ENCODE results near the gene FYB1.

FYB1 gene

DNA sequence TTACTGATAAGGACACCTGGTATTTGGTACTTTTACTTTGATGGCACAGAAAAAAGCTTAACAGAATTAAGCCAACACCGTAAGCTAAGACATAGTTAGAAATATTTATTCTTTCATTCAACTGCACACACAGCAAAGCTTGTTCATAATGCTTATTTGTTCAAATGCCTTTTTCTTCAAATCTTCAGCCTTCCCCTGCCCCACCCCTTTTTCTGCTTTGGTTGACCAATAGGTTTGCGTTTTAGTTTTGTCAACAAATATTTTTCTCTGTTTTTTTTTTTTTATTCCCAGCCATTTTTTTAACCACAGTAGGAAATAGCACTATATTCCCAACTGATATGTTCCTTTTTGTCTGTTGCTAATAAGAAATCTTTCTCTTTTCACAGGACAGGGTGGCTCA, 140.2 kb downstream of the FYB1 start:
- no peak for DNase-seq

DNA sequence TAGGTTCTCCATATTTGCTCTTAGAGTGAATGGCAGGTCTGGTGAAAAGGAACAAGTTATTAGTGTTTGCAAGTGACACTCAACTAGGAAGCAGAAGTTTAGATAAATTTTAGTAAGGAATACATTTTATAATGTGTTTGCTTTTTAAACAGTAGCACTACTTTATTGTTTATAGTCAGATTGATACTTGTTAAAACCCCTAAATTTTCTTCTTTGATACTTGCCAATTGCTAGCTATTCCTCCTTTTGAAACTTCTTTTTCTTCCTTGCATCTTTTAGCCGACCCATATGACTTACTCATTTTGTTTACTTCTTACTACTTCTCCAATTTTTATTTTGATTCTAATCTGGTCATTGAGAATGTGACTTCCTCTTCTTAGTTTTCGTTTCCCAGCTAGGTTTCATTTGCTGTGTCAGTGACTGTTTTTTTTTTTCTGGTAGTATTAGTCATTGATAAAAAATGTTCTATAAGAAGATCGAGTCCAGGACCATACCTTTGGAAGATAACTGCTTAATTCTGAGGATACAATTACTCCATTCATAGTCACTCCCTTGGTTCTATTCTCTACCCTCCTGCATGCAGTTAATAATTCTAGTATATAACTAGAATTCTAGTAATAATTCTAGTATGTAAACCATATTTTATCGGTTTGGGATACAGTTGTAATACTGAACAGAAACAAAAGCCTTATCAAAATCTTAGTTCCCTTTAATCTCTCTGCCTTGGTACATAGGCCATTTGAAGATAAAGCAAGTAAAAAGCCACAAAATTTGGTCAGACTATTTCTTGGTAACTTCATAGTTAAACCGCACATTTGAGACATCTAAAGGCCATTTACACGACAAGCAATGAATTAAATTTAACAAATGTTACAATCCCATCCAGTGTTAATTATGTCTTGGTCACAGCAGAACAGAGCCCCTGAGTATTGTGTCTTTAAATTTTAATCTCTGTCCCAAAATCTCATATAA, 142.3 kb downstream of the FYB1 start:
- no peak for DNase-seq

DNA sequence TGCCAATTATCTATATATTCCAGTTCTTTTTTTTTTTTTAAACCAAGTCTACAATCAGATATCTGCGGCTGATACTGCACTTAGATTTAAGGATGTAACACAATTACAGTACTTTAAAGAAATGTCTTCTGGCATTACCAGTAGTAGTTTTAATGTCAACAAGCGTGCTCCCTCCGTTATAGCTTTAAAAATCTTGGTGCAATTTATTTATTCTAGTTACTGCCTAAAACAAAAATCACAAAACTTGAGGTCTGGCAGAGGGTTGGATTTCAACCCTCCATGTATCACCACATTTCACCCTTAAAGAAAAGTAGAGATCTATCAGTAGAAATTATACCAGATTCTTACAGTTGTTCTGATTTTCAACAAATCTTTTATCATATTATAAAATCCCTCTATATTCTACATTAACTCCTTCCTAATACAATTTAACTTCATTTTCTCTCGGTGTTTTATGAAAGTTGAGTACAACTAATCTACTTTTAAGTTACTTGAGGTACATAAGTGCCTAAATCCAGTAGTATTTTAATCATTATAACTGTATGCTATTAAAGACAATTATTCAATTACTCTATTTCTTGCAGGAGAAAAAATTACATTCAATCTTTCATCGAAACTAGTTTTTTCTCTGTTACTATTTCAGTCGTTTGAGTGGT, 143.1 kb downstream of the FYB1 start:
- no peak for DNase-seq

DNA sequence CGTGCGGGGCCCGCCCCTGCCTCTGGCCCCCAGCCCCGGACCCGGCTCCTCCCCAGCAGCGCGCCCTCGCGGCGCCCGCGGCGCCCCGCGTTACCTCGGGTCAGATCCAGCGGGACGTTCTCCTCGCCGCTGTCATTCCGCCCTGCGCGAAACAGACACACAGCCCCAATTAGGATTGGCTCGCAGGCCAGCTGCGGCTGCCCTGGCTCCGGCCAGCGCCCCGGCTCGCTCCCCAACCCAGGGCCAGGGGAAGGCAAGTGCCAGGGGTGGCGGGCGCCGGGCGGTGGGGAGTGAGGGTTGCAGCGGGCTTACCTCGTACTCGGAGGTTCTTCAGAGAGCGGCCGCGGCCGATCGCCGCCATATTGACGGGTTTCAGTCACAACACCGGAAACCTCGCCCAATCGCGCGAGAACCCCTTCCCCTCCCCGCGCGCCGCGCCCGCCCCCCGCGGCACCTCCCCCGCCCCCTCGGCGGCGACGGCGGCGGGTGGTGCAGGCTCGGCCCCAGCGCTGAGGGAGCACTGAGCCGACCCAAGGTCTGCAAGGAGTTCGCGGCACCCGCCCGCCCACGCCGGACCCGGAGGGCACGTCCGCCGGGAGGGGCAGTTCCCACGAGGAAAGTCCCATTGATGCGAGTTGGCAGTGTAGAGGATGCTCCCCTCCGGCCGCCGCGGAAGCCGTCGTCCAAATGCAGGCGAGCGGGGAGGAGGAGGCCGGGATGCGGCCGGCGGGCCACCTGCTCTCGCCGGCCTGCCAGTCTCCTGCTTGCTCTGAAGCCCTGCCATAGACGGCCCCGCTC, 145.1 kb downstream of the FYB1 start, which contains the start of gene RICTOR:
RICTOR (minus strand) TSS at position 383 of the 798 bp plus-strand sequence; CDS start at position 361, 22 bp downstream.
- peak; percentile 47 to 96 (median 88) for DNase-seq

DNA sequence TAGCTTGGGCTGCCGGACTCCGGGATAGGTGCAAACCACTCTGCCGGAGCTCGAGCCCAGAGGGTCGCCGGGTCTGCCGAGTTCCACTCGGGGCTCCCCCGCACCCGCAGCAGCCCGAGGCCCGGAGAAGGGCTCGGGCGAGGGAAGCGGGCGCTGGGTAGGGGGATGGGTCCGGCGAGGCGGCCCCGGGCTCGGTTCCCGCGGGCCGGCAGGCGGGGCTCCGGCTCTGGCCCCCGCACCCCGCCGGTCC, 145.7 kb downstream of the FYB1 start:
- DNase-seq = peak in 3 of 14 donors; percentile 75 to 85 (median 83)

GRCh38 chr5:39072925-39073766, 146.2 kb downstream of the FYB1 start:
- DNase-seq = peak in 13 of 14 donors; percentile 48 to 83 (median 70)

- no peak for DNase-seq
These were observed 151.3 kb downstream of the FYB1 start for GRCh38 chr5:39068099-39068498.

DNA sequence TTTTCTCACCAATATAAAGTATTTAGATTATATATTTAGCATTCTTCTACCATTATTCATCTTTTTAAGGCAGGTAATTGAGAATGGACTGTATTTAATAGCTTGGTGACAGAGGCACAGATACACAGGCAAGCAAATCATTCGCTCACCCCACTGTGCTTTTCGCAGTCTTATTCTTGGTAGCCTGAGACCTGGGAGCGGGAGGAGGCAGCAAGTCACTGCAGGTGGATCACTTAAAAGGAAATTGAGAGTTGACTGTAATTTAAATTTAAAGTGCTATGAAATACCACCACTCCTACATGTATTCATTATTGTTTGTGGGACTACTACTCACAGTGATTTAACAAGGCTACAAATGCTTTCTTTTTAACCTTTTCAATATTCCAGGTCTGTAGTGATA, 154.9 kb downstream of the FYB1 start:
- DNase-seq = no peak

DNA sequence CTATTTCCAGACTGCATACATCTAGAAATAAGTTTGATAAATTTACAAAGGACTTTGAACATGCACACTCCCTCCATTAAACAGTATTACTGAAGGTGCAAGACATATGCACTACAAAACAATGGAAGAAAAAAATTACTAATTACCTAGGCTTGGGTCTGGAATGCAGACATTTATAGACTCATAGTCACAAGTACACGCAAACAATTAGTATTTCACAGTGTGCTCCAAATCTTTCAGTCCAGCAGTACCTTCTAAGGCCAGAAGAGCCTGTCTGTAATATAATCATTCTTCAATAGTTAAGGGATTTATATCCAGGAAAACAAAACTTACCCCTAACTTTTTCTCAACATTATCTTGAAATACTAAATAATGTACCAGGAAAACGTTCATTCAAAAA, 156.3 kb downstream of the FYB1 start:
- no peak for DNase-seq

- no peak for DNase-seq
These were observed 156.8 kb downstream of the FYB1 start for GRCh38 chr5:39062530-39062929.

GRCh38 chr5:39062104-39062503, 157.3 kb downstream of the FYB1 start:
- no peak for DNase-seq

- DNase-seq = no peak
These were observed 160.3 kb downstream of the FYB1 start for GRCh38 chr5:39059064-39059463.

DNA sequence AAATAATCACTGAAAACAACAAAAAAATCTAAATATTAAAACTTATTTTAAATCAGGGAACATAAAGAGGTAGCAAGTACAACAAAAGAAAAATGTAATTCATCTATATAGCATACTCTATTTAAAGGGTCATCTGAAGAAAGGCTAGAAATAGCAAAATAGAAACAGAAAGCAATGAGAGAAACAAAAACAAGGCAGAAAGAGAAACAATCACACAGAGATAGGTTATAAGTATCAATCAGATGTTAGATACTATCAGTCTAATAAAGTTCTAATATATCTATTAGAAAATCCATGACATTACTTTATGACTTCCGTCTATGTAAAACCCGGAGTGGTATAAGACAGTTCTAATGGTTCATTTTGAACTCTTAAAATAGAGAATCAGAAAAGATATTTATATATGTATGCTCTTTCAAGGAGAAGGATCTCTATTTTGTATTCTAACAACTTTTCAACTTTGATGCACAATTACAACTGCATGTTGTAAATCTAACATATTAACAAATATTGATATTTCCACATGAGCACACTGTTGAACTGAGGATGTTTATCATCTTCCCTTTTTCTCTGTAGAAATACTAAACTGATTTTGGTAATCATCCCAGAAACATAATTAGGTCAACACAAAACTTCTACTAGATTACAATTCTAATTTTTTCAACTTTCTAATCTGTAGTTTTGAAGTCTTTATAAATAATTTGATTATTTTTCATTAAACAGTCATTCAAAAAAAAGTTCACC, 161.0 kb downstream of the FYB1 start:
- no peak for DNase-seq

DNA sequence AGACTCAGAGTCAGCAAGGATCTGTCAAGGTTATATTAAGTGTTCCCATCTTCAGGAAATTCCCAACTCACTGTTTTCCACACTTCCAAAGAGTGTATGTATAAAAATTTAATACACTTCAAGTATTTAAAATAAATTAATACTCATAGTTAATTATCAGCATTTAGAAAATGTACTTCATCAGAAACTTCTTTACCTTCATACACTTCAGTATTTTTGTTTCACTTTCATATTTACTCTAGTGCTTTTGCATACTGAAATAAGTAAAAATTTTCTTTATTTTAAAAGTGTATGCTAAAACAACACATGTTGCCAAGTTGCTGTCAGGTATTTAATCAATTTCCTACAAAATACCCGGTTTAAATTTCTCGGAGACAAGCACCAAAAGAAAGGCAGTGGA, 161.6 kb downstream of the FYB1 start:
- no peak for DNase-seq

DNA sequence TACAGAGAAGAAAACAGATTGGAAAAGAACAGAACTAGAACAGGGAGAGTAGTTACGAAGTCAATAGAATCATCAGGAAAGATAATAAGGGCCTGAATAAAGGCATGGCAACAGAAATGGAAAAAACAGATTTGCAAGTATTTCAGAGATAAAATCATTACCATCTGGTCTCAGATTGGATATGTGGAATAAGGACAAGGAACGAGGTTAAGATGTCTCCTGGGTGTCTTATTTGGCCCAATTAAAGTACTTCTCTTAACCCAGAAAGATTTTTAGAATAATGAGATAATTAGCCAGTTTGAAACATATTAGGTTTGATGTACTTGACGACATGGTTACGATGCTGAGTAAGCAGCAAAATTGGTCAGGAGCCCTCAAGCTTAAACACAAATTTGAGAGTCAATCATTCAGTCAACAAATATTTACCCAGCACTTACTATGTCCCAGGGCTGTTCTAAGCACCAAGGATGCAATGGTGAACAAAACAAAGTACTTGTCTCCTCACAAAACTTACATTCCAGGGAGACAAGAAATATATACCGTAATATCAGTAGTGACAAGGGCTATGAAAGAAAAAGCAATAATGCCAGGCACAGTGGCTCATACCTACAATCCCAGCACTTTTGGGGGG, 163.5 kb downstream of the FYB1 start:
- DNase-seq = no peak

Data from C1 segment of cervical spinal cord (tissue), 14 donors.